IMR-90 (cell line): Measurements from ENCODE around the gene TXNL4B.

Source experiments
- BHLHE40 ChIP-seq: fragments of 150-350 bp; IDR thresholded peaks from 2 replicates; pipeline ENCODE4 v1.6.1; 2016; ENCODE audit warnings: mild to moderate bottlenecking, low read depth, low read length
- CEBPB ChIP-seq: IDR thresholded peaks from 2 replicates; pipeline ENCODE4 v1.6.1; 2012; ENCODE audit warnings: low read depth, low read length, improper control_type of control experiment
- FOS ChIP-seq: fragments of 150-350 bp; IDR thresholded peaks from 2 replicates; pipeline ENCODE4 v1.6.1; 2016; ENCODE audit warnings: low read depth, low read length
- POLR2A ChIP-seq: IDR thresholded peaks from 2 replicates; pipeline ENCODE4 v1.6.1; 2012; ENCODE audit warnings: mild to moderate bottlenecking, low read depth, low read length
- TF ChIP-seq, protein P1 (sequence below): conservative IDR thresholded peaks from 2 replicates; pipeline ENCODE4 v1.5.1; 2012; ENCODE audit warnings: mild to moderate bottlenecking, low read depth, low read length, improper control_type of control experiment
- TF ChIP-seq, protein P2 (sequence below): fragments of 150-350 bp; IDR thresholded peaks from 2 replicates; pipeline ENCODE4 v1.6.1; 2017; ENCODE audit warnings: mild to moderate bottlenecking, antibody characterized with exemption, low read length, low read depth

DNA sequence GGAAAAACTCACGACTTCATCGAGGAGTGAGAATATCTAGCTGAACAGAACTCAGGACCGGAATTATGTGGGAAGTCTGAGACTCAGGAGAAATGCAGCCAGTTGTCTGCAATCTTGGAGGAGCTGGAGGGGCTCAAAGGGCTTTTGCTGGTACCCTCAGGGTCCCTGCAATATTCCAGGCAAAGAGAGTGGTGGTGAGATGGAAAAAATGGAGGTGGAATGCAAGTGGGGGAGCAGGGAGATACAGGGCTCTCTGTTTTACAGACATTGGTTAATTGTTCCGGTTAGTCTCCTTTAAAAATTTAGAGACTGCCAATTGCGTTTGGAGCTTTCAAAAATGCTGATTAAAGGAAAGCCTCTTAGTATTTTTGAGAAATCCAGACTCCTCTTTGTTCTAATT lies 57.3 kb downstream of the TXNL4B start:
- TF ChIP-seq, protein P1, sequence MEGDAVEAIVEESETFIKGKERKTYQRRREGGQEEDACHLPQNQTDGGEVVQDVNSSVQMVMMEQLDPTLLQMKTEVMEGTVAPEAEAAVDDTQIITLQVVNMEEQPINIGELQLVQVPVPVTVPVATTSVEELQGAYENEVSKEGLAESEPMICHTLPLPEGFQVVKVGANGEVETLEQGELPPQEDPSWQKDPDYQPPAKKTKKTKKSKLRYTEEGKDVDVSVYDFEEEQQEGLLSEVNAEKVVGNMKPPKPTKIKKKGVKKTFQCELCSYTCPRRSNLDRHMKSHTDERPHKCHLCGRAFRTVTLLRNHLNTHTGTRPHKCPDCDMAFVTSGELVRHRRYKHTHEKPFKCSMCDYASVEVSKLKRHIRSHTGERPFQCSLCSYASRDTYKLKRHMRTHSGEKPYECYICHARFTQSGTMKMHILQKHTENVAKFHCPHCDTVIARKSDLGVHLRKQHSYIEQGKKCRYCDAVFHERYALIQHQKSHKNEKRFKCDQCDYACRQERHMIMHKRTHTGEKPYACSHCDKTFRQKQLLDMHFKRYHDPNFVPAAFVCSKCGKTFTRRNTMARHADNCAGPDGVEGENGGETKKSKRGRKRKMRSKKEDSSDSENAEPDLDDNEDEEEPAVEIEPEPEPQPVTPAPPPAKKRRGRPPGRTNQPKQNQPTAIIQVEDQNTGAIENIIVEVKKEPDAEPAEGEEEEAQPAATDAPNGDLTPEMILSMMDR, result no peak
- TF ChIP-seq POLR2A (no peak), BHLHE40 (no peak), CEBPB (no peak), FOS (no peak)
- TF ChIP-seq, protein P2, sequence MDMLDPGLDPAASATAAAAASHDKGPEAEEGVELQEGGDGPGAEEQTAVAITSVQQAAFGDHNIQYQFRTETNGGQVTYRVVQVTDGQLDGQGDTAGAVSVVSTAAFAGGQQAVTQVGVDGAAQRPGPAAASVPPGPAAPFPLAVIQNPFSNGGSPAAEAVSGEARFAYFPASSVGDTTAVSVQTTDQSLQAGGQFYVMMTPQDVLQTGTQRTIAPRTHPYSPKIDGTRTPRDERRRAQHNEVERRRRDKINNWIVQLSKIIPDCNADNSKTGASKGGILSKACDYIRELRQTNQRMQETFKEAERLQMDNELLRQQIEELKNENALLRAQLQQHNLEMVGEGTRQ, result no peak
